Endothelial cell (in vitro differentiated cells): Measurements from ENCODE around the gene ELMOD3. TPM values are rescaled to one million over a fixed set of nuclear protein-coding genes. Genes with fewer than 3 reads are reported as not detected.
"Not testable (repeated sequence)": the region's sequence is repeated elsewhere in the genome, so short reads cannot be mapped to it uniquely, and the experiment has no call there.

Experiments used
- DNase-seq: peaks from one replicate; pipeline ENCODE4 v3.0.0; 2021; ENCODE audit warnings: low spot score
- H3K27ac Mint-ChIP-seq: one replicate; pipeline ENCODE4 v1.8.0; 2021; ENCODE audit warnings: mixed read lengths, inconsistent platforms; ENCODE audit not compliant: unreplicated experiment
- H3K27me3 Mint-ChIP-seq: one replicate; pipeline ENCODE4 v1.8.0; 2021; ENCODE audit warnings: mild to moderate bottlenecking, moderate library complexity, mixed read lengths, inconsistent platforms; ENCODE audit not compliant: unreplicated experiment
- H3K36me3 Mint-ChIP-seq: one replicate; pipeline ENCODE4 v1.8.0; 2021; ENCODE audit warnings: mild to moderate bottlenecking, low read depth, mixed read lengths, inconsistent platforms; ENCODE audit not compliant: unreplicated experiment
- H3K4me1 Mint-ChIP-seq: one replicate; pipeline ENCODE4 v1.8.0; 2021; ENCODE audit warnings: mild to moderate bottlenecking, mixed read lengths, inconsistent platforms; ENCODE audit not compliant: unreplicated experiment
- H3K4me3 Mint-ChIP-seq: one replicate; pipeline ENCODE4 v1.8.0; 2021; ENCODE audit warnings: mild to moderate bottlenecking, mixed read lengths, inconsistent platforms; ENCODE audit not compliant: unreplicated experiment
- H3K9me3 Mint-ChIP-seq: one replicate; pipeline ENCODE4 v1.8.0; 2021; ENCODE audit warnings: mixed read lengths, inconsistent platforms; ENCODE audit not compliant: unreplicated experiment
- CTCF ChIP-seq: fragments of 200-600 bp; sonication (generic); IDR thresholded peaks from one replicate; pipeline ENCODE4 v1.5.0; 2021; ENCODE audit warnings: antibody characterized with exemption; ENCODE audit not compliant: unreplicated experiment
- total RNA-seq: library from RNA; stranded (reverse); fragmentation: NEBNext Ultra II Directional; extraction: Animal tissue kit (Norgen Biotek cat#: 25700); gene quantifications from one replicate; pipeline ENCODE4 v1.2.1, GENCODE V29; 2021; ENCODE audit not compliant: unreplicated experiment

The ELMOD3 gene
- total RNA-seq, 1 donor from 2014 or later = 15.9 TPM

GRCh38 chr2:85318222-85319074, 36.1 kb upstream of the ELMOD3 start:
- no peak overlapping the region for H3K4me3 Mint-ChIP-seq
- no peak for TF ChIP-seq CTCF
- peaks cover 15% of the 10 kb centered on the region for H3K27me3 Mint-ChIP-seq
- H3K4me1 Mint-ChIP-seq = peaks cover 21% of the 10 kb centered on the region
- no peaks in the 10 kb centered on the region for H3K9me3 Mint-ChIP-seq
- DNase-seq = no peak
- H3K36me3 Mint-ChIP-seq = peaks cover 53% of the 10 kb centered on the region
- H3K27ac Mint-ChIP-seq = no peak overlapping the region

DNA sequence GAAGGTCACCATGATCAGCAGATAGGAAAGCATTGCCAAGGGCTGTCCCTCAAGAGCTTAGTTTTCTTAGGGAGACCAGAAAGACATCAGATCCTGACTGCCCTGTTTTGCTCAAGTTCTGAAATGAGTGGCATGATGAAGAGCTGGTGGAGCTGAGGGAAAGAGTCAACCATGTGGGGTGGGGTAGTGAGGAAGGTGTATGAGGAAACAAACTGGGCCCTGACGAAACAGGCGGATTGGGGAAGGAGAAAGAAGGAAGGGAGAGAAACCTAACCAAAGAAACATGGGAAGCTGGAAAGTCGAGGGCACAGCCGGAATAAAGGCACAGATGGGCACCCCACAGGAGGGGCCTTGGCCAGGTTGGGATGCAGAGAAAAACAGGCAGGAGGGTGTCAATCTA, 34.8 kb upstream of the ELMOD3 start:
- peak overlapping the region; percentile 18 for H3K4me3 Mint-ChIP-seq
- H3K27ac Mint-ChIP-seq = no peak overlapping the region
- DNase-seq = no peak
- H3K36me3 Mint-ChIP-seq = peaks cover 59% of the 10 kb centered on the region
- peaks cover 29% of the 10 kb centered on the region for H3K4me1 Mint-ChIP-seq
- TF ChIP-seq CTCF = no peak
- H3K27me3 Mint-ChIP-seq = peaks cover 11% of the 10 kb centered on the region
- no peaks in the 10 kb centered on the region for H3K9me3 Mint-ChIP-seq

- Mint-ChIP-seq H3K27ac (no peak overlapping the region), H3K4me1 (peaks cover 59% of the 10 kb centered on the region), H3K36me3 (peaks cover 72% of the 10 kb centered on the region), H3K27me3 (peaks cover 15% of the 10 kb centered on the region), H3K9me3 (no peaks in the 10 kb centered on the region), H3K4me3 (no peak overlapping the region)
- TF ChIP-seq CTCF = no peak
- no peak for DNase-seq
These were observed 31.1 kb upstream of the ELMOD3 start for GRCh38 chr2:85323351-85323987.

DNA sequence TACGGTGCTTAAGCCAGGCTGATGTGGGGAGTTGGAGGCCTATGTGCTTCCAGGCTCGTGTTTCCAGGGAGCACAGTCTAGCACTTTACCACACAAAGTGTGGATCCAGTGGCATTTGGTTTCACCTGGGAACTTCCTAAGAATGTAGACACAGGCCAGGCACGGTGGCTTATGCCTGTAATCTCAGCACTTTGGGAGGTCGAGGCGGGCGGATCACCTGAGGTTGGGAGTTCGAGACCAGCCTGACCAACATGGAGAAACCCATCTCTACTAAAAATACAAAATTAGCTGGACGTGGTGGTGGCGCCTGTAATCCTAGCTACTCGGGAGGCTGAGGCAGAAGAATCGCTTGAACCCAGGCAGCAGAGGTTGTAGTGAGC, 30.6 kb upstream of the ELMOD3 start:
- H3K27me3 Mint-ChIP-seq = peaks cover 15% of the 10 kb centered on the region
- not testable (repeated sequence) for H3K9me3 Mint-ChIP-seq, H3K4me3 Mint-ChIP-seq, H3K27ac Mint-ChIP-seq, DNase-seq
- peaks cover 56% of the 10 kb centered on the region for H3K4me1 Mint-ChIP-seq
- H3K36me3 Mint-ChIP-seq = peaks cover 67% of the 10 kb centered on the region

- Mint-ChIP-seq H3K27me3 (peaks cover 13% of the 10 kb centered on the region), H3K4me1 (peaks cover 54% of the 10 kb centered on the region), H3K36me3 (peaks cover 61% of the 10 kb centered on the region), H3K9me3 (no peaks in the 10 kb centered on the region), H3K27ac (no peak overlapping the region), H3K4me3 (peak overlapping the region; percentile 100)
- TF ChIP-seq CTCF = no peak
- DNase-seq = no peak
These were observed 29.7 kb upstream of the ELMOD3 start for GRCh38 chr2:85324639-85325465.
